SK-N-SH (cell line): ENCODE measurements around the gene PRKCB. TPM values are rescaled to one million over a fixed set of nuclear protein-coding genes. Genes with fewer than 3 reads are reported as not detected.

ENCODE experiments used
- CTCF ChIA-PET: fragments of 300-600, 350-600 bp; formaldehyde crosslinking; extraction: SDS; loops from one replicate; lab custom pipeline; 2021; lab: Yijun Ruan, JAX
- POLR2A ChIA-PET: fragments of 350-600 bp; sonication (Branson Sonifier 250); formaldehyde crosslinking; extraction: SDS; loops from one replicate; lab custom pipeline; 2020; ENCODE audit warnings: antibody characterized with exemption, inconsistent platforms; lab: Yijun Ruan, JAX
- DNase-seq: peaks from one replicate; pipeline ENCODE4 v3.0.0; 2012
- H2AFZ ChIP-seq: fragments of 200-600 bp; sonication (generic); 2 replicates; pipeline ENCODE4 v1.8.1; 2016; ENCODE audit warnings: antibody characterized with exemption, mild to moderate bottlenecking, low read depth
- H3F3A ChIP-seq: fragments of 200-600 bp; sonication (generic); replicated peaks from 2 replicates; pipeline ENCODE3; 2016; ENCODE audit warnings: antibody characterized with exemption, mild to moderate bottlenecking; ENCODE audit not compliant: insufficient read depth
- H3K27ac ChIP-seq, 2 experiments: fragments of 200-500 bp in 1 of 2; fragments of 200-600 bp in 1 of 2; sonication (Bioruptor generic) in 1 of 2; sonication (generic), shearing (Covaris generic) in 1 of 2; 2 replicates each; pipeline versions ENCODE4 v1.5.1 to v1.6.1; 2014 to 2016; ENCODE audit warnings: low read depth in 2 of 2, inconsistent platforms in 1 of 2, low read length in 1 of 2, mild to moderate bottlenecking in 1 of 2, mixed read lengths in 1 of 2
- H3K27me3 ChIP-seq: fragments of 200-600 bp; sonication (generic), shearing (Covaris generic); 2 replicates; pipeline ENCODE4 v1.6.1; 2016; ENCODE audit warnings: mixed run types; ENCODE audit not compliant: insufficient read depth
- H3K36me3 ChIP-seq, 2 experiments: fragments of 200-500 bp in 1 of 2; fragments of 200-600 bp in 1 of 2; sonication (Bioruptor generic) in 1 of 2; sonication (generic) in 1 of 2; replicated peaks in 1 of 2; 2 replicates each; pipeline versions ENCODE3 to v1.5.1; 2014 to 2016; ENCODE audit warnings: low read length in 1 of 2, mild to moderate bottlenecking in 1 of 2; ENCODE audit not compliant: insufficient read depth in 2 of 2, control insufficient read depth in 1 of 2
- H3K4me1 ChIP-seq, 2 experiments: fragments of 200-500 bp in 1 of 2; fragments of 200-600 bp in 1 of 2; sonication (Bioruptor generic) in 1 of 2; sonication (generic), shearing (Covaris generic) in 1 of 2; 2 replicates each; pipeline versions ENCODE4 v1.5.1 to v1.6.1; 2014 to 2016; ENCODE audit warnings: low read depth in 1 of 2, low read length in 1 of 2, mixed run types in 1 of 2; ENCODE audit not compliant: insufficient read depth in 2 of 2, control insufficient read depth in 1 of 2
- H3K4me2 ChIP-seq: fragments of 200-600 bp; sonication (generic), shearing (Covaris generic); 2 replicates; pipeline ENCODE4 v1.6.1; 2017; ENCODE audit warnings: mixed run types
- H3K4me3 ChIP-seq, 2 experiments: fragments of 200-500 bp in 1 of 2; fragments of 200-600 bp in 1 of 2; sonication (Bioruptor generic) in 1 of 2; sonication (generic), shearing (Covaris generic) in 1 of 2; 2 replicates each; pipeline versions ENCODE4 v1.5.1 to v1.8.1; 2014 to 2016; ENCODE audit warnings: low read depth in 2 of 2, inconsistent platforms in 1 of 2, low read length in 1 of 2, mild to moderate bottlenecking in 1 of 2, mixed read lengths in 1 of 2, moderate library complexity in 1 of 2
- H3K79me2 ChIP-seq: fragments of 200-600 bp; sonication (generic); 2 replicates; pipeline ENCODE4 v1.8.1; 2017; ENCODE audit warnings: mild to moderate bottlenecking; ENCODE audit not compliant: insufficient read depth
- H3K9ac ChIP-seq: fragments of 200-600 bp; sonication (generic); 2 replicates; pipeline ENCODE4 v1.6.1; 2017; ENCODE audit warnings: mixed run types
- H3K9me2 ChIP-seq: fragments of 200-600 bp; sonication (generic); 2 replicates; pipeline ENCODE4 v1.6.1; 2017; ENCODE audit warnings: mixed run types
- H3K9me3 ChIP-seq: fragments of 200-600 bp; sonication (generic); 2 replicates; pipeline ENCODE4 v1.6.1; 2017; ENCODE audit warnings: mixed run types, mild to moderate bottlenecking, moderate library complexity
- H4K20me1 ChIP-seq: fragments of 200-600 bp; sonication (generic); 2 replicates; pipeline ENCODE4 v1.6.1; 2017; ENCODE audit warnings: mild to moderate bottlenecking, mixed run types; ENCODE audit not compliant: insufficient read depth
- CHD2 ChIP-seq: fragments of 150-350 bp; IDR thresholded peaks from 2 replicates; pipeline ENCODE4 v1.6.1; 2018; ENCODE audit warnings: low read length; ENCODE audit not compliant: partially characterized antibody
- ELF1 ChIP-seq: IDR thresholded peaks from 2 replicates; pipeline ENCODE4 v1.4.0; 2012
- GABPA ChIP-seq: IDR thresholded peaks from 2 replicates; pipeline ENCODE4 v1.4.0; 2012; ENCODE audit warnings: low read depth, mild to moderate bottlenecking
- GATA2 ChIP-seq: sonication (generic); formaldehyde crosslinking; IDR thresholded peaks from 2 replicates; pipeline ENCODE4 v1.5.0; 2020; ENCODE audit warnings: mild to moderate bottlenecking, missing genetic modification reagents
- MEF2A ChIP-seq: IDR thresholded peaks from 2 replicates; pipeline ENCODE4 v1.4.0; 2012; ENCODE audit warnings: low read depth, borderline replicate concordance
- MXI1 ChIP-seq: IDR thresholded peaks from 2 replicates; pipeline ENCODE4 v1.6.1; 2012; ENCODE audit warnings: mild to moderate bottlenecking, low read depth, low read length, improper control_type of control experiment
- RFX5 ChIP-seq: IDR thresholded peaks from 2 replicates; pipeline ENCODE4 v1.6.1; 2012; ENCODE audit warnings: mild to moderate bottlenecking, improper control_type of control experiment, low read length
- TCF12 ChIP-seq: IDR thresholded peaks from 2 replicates; pipeline ENCODE4 v1.4.0; 2012
- TEAD4 ChIP-seq: IDR thresholded peaks from 2 replicates; pipeline ENCODE4 v1.4.0; 2012; ENCODE audit warnings: mild to moderate bottlenecking, borderline replicate concordance; ENCODE audit not compliant: insufficient read depth
- YY1 ChIP-seq: IDR thresholded peaks from 2 replicates; pipeline ENCODE4 v1.4.0; 2012; ENCODE audit warnings: low read depth, mild to moderate bottlenecking
- WGBS: methylation state at CpG from one replicate; pipeline ENCODE4 v1.1.6; 2017; ENCODE audit warnings: low lambda C conversion rate; 5-methylcytosine and 5-hydroxymethylcytosine counted together
- polyA plus RNA-seq, 3 experiments: library from polyadenylated mRNA; depleted of rRNA; stranded (reverse); fragments of >200 nt; gene quantifications; 2 replicates each; pipeline ENCODE4 v1.2.3, GENCODE V29; 2012
- TF ChIP-seq, protein P1 (sequence below): fragments of 150-350 bp; IDR thresholded peaks from 2 replicates; pipeline ENCODE4 v1.6.1; 2017; ENCODE audit warnings: antibody characterized with exemption, low read length, low read depth, borderline replicate concordance
- TF ChIP-seq, protein P2 (sequence below): IDR thresholded peaks from 2 replicates; pipeline ENCODE4 v1.4.0; 2012; ENCODE audit warnings: low read depth, borderline replicate concordance
- TF ChIP-seq, protein P3 (sequence below): IDR thresholded peaks from 2 replicates; pipeline ENCODE4 v1.6.1; 2012; ENCODE audit warnings: mild to moderate bottlenecking, low read depth, low read length, moderate library complexity
- TF ChIP-seq, protein P4 (sequence below): IDR thresholded peaks from 2 replicates; pipeline ENCODE4 v1.4.0; 2012; ENCODE audit warnings: low read depth
- TF ChIP-seq, protein P5 (sequence below): IDR thresholded peaks from 2 replicates; pipeline ENCODE4 v1.4.0; 2012; ENCODE audit warnings: low read depth, borderline replicate concordance

Gene PRKCB
- polyA plus RNA-seq, 1 of the 3 experiments (the other 2 are of a cell fraction): 0.12 TPM

DNA sequence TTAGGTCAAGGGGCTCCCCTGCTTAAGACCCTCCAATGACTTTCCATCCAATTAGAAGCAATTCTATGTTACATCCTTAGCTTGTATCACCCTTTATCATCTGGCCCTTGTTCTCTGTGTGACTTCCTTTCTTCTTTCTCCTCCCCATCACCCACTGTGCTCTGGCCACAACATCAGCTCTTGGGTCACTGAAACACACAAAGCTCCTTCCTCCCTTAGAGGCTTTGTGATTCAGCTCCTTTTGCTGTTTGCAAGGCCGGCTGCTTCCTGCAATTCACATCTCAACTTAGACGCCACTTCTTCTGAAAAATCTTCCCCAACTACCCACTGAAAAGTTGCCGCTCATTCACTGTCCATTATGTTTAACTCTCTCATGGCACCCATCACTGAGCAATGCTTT, 289.4 kb downstream of the PRKCB start:
- Histone ChIP-seq H3K9me3 (no peaks in the 10 kb centered on the region), H3K4me2 (no peak overlapping the region), H4K20me1 (no peaks in the 10 kb centered on the region), H3K4me1 (no peaks in the 10 kb centered on the region), H3K27ac (no peak overlapping the region), H3K4me3 (no peak overlapping the region), H3K79me2 (no peaks in the 10 kb centered on the region), H3K36me3 (no peaks in the 10 kb centered on the region), H3K9me2 (no peaks in the 10 kb centered on the region), H3K27me3 (no peaks in the 10 kb centered on the region), H3F3A (no peaks in the 10 kb centered on the region), H3K9ac (no peak overlapping the region), H2AFZ (no peak overlapping the region)
- no peak for DNase-seq
- 60% methylated on average over 3 of the region's 3 CpGs for whole genome bisulfite sequencing
- POLR2A ChIA-PET: interaction anchor here (0.6 kb wide), 1 partner anchor 10 kb away, joined by 3 read pairs; no protein-coding TSS in a partner anchor
- TF ChIP-seq, protein P1, sequence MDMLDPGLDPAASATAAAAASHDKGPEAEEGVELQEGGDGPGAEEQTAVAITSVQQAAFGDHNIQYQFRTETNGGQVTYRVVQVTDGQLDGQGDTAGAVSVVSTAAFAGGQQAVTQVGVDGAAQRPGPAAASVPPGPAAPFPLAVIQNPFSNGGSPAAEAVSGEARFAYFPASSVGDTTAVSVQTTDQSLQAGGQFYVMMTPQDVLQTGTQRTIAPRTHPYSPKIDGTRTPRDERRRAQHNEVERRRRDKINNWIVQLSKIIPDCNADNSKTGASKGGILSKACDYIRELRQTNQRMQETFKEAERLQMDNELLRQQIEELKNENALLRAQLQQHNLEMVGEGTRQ: no peak
- CTCF ChIA-PET: interaction anchor here (1.5 kb wide), 1 partner anchor 83 kb away, joined by 4 read pairs; no protein-coding TSS in a partner anchor

DNA sequence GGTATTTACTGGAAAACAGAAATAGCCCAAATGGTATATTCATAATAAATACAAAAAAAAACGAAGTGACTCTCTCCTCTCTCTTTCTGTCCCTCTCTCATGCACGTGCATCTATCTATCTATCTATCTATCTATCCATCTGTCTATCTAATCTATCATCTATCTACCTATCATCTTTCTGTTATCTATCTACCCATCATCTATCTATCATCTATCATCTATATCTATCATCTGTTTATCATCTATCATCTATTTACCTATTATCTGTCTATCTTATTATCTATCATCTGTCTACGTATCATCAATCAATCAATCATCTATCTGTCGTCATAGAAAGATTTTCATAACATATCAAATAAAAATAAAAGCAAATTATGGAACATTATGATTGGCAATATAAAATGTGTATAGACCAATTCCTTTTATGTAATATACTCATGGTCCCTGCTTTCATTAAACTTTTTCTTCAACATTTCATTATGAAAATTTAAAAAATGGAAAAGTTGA, 293.7 kb downstream of the PRKCB start:
- Histone ChIP-seq H3K9me2 (no peaks in the 10 kb centered on the region), H3K27me3 (no peaks in the 10 kb centered on the region), H3K27ac (no peak overlapping the region), H3K4me3 (no peak overlapping the region), H2AFZ (no peak overlapping the region), H3K79me2 (no peaks in the 10 kb centered on the region), H3K4me1 (no peaks in the 10 kb centered on the region), H3F3A (no peaks in the 10 kb centered on the region), H3K9me3 (no peaks in the 10 kb centered on the region), H3K36me3 (no peaks in the 10 kb centered on the region), H3K4me2 (no peak overlapping the region), H3K9ac (no peak overlapping the region), H4K20me1 (no peaks in the 10 kb centered on the region)
- DNase-seq: no peak
- TF ChIP-seq GABPA (no peak), CHD2 (no peak), YY1 (no peak), RFX5 (no peak), TEAD4 (no peak), GATA2 (CRISPR knock-in tag) (no peak), ELF1 (no peak), TCF12 (no peak), MEF2A (no peak), MXI1 (no peak)
- TF ChIP-seq, protein P2, sequence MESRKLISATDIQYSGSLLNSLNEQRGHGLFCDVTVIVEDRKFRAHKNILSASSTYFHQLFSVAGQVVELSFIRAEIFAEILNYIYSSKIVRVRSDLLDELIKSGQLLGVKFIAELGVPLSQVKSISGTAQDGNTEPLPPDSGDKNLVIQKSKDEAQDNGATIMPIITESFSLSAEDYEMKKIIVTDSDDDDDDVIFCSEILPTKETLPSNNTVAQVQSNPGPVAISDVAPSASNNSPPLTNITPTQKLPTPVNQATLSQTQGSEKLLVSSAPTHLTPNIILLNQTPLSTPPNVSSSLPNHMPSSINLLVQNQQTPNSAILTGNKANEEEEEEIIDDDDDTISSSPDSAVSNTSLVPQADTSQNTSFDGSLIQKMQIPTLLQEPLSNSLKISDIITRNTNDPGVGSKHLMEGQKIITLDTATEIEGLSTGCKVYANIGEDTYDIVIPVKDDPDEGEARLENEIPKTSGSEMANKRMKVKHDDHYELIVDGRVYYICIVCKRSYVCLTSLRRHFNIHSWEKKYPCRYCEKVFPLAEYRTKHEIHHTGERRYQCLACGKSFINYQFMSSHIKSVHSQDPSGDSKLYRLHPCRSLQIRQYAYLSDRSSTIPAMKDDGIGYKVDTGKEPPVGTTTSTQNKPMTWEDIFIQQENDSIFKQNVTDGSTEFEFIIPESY: no peak
- TF ChIP-seq, protein P3, sequence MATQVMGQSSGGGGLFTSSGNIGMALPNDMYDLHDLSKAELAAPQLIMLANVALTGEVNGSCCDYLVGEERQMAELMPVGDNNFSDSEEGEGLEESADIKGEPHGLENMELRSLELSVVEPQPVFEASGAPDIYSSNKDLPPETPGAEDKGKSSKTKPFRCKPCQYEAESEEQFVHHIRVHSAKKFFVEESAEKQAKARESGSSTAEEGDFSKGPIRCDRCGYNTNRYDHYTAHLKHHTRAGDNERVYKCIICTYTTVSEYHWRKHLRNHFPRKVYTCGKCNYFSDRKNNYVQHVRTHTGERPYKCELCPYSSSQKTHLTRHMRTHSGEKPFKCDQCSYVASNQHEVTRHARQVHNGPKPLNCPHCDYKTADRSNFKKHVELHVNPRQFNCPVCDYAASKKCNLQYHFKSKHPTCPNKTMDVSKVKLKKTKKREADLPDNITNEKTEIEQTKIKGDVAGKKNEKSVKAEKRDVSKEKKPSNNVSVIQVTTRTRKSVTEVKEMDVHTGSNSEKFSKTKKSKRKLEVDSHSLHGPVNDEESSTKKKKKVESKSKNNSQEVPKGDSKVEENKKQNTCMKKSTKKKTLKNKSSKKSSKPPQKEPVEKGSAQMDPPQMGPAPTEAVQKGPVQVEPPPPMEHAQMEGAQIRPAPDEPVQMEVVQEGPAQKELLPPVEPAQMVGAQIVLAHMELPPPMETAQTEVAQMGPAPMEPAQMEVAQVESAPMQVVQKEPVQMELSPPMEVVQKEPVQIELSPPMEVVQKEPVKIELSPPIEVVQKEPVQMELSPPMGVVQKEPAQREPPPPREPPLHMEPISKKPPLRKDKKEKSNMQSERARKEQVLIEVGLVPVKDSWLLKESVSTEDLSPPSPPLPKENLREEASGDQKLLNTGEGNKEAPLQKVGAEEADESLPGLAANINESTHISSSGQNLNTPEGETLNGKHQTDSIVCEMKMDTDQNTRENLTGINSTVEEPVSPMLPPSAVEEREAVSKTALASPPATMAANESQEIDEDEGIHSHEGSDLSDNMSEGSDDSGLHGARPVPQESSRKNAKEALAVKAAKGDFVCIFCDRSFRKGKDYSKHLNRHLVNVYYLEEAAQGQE: no peak
- TF ChIP-seq, protein P4, sequence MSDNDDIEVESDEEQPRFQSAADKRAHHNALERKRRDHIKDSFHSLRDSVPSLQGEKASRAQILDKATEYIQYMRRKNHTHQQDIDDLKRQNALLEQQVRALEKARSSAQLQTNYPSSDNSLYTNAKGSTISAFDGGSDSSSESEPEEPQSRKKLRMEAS: no peak
- TF ChIP-seq, protein P5, sequence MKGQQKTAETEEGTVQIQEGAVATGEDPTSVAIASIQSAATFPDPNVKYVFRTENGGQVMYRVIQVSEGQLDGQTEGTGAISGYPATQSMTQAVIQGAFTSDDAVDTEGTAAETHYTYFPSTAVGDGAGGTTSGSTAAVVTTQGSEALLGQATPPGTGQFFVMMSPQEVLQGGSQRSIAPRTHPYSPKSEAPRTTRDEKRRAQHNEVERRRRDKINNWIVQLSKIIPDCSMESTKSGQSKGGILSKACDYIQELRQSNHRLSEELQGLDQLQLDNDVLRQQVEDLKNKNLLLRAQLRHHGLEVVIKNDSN: no peak
- CTCF ChIA-PET: interaction anchor here (0.6 kb wide), 1 partner anchor 81 kb away, joined by 3 read pairs; no protein-coding TSS in a partner anchor
- 10% methylated on average over 4 of the region's 4 CpGs for WGBS
- POLR2A ChIA-PET: no interaction called here
